SK-N-SH treated with all-trans-retinoic acid at 6 μM for 48 hours (cell line): Measurements from ENCODE around the gene PSME2.

Experiments
- ATAC-seq: fragments of 200-7000 bp; cut with Tn5 transposase; 3 replicates; pipeline ENCODE4 v1.9.1; 2020; ENCODE audit warnings: mild to moderate bottlenecking, moderate library complexity
- BACH2 ChIP-seq: fragments of 250-450 bp; sonication (Bioruptor Pico); IDR thresholded peaks from 2 replicates; pipeline ENCODE4 v1.9.0; 2021; ENCODE audit warnings: mild to moderate bottlenecking, borderline replicate concordance
- CSDC2 ChIP-seq: fragments of 250-450 bp; sonication (Bioruptor Pico); IDR thresholded peaks from 2 replicates; pipeline ENCODE4 v1.5.0; 2020; ENCODE audit warnings: mild to moderate bottlenecking, moderate library complexity
- CSRNP3 ChIP-seq: fragments of 250-450 bp; sonication (Bioruptor Pico); IDR thresholded peaks from 2 replicates; pipeline ENCODE4 v1.5.1; 2021; ENCODE audit warnings: mild to moderate bottlenecking, moderate library complexity
- ESRRG ChIP-seq: fragments of 250-450 bp; sonication (Bioruptor Pico); IDR thresholded peaks from 2 replicates; pipeline ENCODE4 v1.6.1; 2021; ENCODE audit warnings: mild to moderate bottlenecking
- ISL1 ChIP-seq: fragments of 250-450 bp; sonication (Bioruptor Pico); IDR thresholded peaks from 2 replicates; pipeline ENCODE4 v2.1.2; 2022; ENCODE audit warnings: mild to moderate bottlenecking, moderate library complexity
- OSR1 ChIP-seq: fragments of 250-450 bp; sonication (Bioruptor Pico); IDR thresholded peaks from 2 replicates; pipeline ENCODE4 v1.8.0; 2022; ENCODE audit warnings: moderate library complexity, mild to moderate bottlenecking, inconsistent platforms
- POU6F1 ChIP-seq: fragments of 250-450 bp; sonication (Bioruptor Pico); IDR thresholded peaks from 2 replicates; pipeline ENCODE4 v1.8.0; 2021; ENCODE audit warnings: low read depth, mild to moderate bottlenecking, moderate library complexity, borderline replicate concordance
- RARB ChIP-seq: fragments of 250-450 bp; sonication (Bioruptor Pico); IDR thresholded peaks from 2 replicates; pipeline ENCODE4 v1.8.0; 2021; ENCODE audit warnings: mild to moderate bottlenecking, moderate library complexity
- SNAI2 ChIP-seq: fragments of 250-450 bp; sonication (Bioruptor Pico); IDR thresholded peaks from 2 replicates; pipeline ENCODE4 v1.5.0; 2020; ENCODE audit warnings: mild to moderate bottlenecking, moderate library complexity
- TOX ChIP-seq: fragments of 250-450 bp; sonication (Bioruptor Pico); IDR thresholded peaks from 2 replicates; pipeline ENCODE4 v1.8.0; 2021; ENCODE audit warnings: mild to moderate bottlenecking, moderate library complexity, borderline replicate concordance
- TSHZ2 ChIP-seq: fragments of 250-450 bp; sonication (Bioruptor Pico); IDR thresholded peaks from 2 replicates; pipeline ENCODE4 v1.5.0; 2020; ENCODE audit warnings: mild to moderate bottlenecking, moderate library complexity
- ZC3H10 ChIP-seq: fragments of 250-450 bp; sonication (Bioruptor Pico); IDR thresholded peaks from 2 replicates; pipeline ENCODE4 v1.5.1; 2021; ENCODE audit warnings: mild to moderate bottlenecking, moderate library complexity
- ZFP3 ChIP-seq: fragments of 250-450 bp; sonication (Bioruptor Pico); IDR thresholded peaks from 2 replicates; pipeline ENCODE4 v1.5.0; 2020; ENCODE audit warnings: mild to moderate bottlenecking, moderate library complexity
- ZNF565 ChIP-seq: fragments of 450-650 bp; formaldehyde crosslinking; conservative IDR thresholded peaks from 2 replicates; pipeline ENCODE4 v1.5.0; 2020; ENCODE audit warnings: low read depth, mild to moderate bottlenecking, moderate library complexity
- ZNF70 ChIP-seq: fragments of 450-650 bp; formaldehyde crosslinking; IDR thresholded peaks from 2 replicates; pipeline ENCODE4 v1.5.0; 2020; ENCODE audit warnings: mild to moderate bottlenecking, moderate library complexity
- ZNF8 ChIP-seq: fragments of 450-650 bp; formaldehyde crosslinking; IDR thresholded peaks from 2 replicates; pipeline ENCODE4 v1.5.0; 2020; ENCODE audit warnings: mild to moderate bottlenecking, moderate library complexity
- TF ChIP-seq, protein P1 (sequence below): fragments of 250-450 bp; sonication (Bioruptor Pico); IDR thresholded peaks from 2 replicates; pipeline ENCODE4 v1.8.0; 2020; ENCODE audit warnings: mild to moderate bottlenecking, moderate library complexity, borderline replicate concordance

Gene PSME2

DNA sequence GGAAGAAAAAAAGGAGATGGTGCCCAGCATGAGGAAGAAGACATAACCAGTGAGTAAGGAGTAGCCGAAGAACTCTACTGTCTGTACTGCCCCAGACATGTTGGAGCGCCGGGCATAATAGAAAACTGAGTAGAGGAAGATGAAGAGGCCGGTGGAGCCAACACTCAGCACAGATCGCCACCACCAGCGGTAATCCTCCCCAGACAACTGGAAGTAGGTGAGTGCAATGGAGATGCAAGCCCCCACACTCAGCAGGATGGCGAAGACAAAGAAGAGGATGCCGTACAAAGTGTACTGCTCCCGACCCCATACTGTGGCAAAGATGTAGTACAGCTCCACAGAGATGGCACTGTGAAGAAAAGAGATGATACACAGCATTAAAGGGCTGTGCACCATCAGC lies 43.0 kb upstream of the PSME2 start:
- TF ChIP-seq TOX (no peak), ZNF565 (CRISPR knock-in tag) (no peak), RARB (no peak), CSDC2 (CRISPR knock-in tag) (no peak), SNAI2 (no peak), CSRNP3 (CRISPR knock-in tag) (no peak), ZFP3 (CRISPR knock-in tag) (no peak), ESRRG (CRISPR knock-in tag) (no peak), POU6F1 (CRISPR knock-in tag) (no peak)
- TF ChIP-seq, protein P1, sequence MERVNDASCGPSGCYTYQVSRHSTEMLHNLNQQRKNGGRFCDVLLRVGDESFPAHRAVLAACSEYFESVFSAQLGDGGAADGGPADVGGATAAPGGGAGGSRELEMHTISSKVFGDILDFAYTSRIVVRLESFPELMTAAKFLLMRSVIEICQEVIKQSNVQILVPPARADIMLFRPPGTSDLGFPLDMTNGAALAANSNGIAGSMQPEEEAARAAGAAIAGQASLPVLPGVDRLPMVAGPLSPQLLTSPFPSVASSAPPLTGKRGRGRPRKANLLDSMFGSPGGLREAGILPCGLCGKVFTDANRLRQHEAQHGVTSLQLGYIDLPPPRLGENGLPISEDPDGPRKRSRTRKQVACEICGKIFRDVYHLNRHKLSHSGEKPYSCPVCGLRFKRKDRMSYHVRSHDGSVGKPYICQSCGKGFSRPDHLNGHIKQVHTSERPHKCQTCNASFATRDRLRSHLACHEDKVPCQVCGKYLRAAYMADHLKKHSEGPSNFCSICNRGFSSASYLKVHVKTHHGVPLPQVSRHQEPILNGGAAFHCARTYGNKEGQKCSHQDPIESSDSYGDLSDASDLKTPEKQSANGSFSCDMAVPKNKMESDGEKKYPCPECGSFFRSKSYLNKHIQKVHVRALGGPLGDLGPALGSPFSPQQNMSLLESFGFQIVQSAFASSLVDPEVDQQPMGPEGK (CRISPR knock-in tag): no peak
- no peak for ATAC-seq

GRCh38 chr14:24189059-24189375 lies 42.6 kb upstream of the PSME2 start:
- TF ChIP-seq ZC3H10 (CRISPR knock-in tag) (no peak), ESRRG (CRISPR knock-in tag) (no peak), OSR1 (no peak), RARB (no peak), TOX (no peak), ZNF565 (CRISPR knock-in tag) (no peak), BACH2 (CRISPR knock-in tag) (no peak), SNAI2 (no peak)
- TF ChIP-seq, protein P1 (CRISPR knock-in tag): no peak
- no peak for ATAC-seq

DNA sequence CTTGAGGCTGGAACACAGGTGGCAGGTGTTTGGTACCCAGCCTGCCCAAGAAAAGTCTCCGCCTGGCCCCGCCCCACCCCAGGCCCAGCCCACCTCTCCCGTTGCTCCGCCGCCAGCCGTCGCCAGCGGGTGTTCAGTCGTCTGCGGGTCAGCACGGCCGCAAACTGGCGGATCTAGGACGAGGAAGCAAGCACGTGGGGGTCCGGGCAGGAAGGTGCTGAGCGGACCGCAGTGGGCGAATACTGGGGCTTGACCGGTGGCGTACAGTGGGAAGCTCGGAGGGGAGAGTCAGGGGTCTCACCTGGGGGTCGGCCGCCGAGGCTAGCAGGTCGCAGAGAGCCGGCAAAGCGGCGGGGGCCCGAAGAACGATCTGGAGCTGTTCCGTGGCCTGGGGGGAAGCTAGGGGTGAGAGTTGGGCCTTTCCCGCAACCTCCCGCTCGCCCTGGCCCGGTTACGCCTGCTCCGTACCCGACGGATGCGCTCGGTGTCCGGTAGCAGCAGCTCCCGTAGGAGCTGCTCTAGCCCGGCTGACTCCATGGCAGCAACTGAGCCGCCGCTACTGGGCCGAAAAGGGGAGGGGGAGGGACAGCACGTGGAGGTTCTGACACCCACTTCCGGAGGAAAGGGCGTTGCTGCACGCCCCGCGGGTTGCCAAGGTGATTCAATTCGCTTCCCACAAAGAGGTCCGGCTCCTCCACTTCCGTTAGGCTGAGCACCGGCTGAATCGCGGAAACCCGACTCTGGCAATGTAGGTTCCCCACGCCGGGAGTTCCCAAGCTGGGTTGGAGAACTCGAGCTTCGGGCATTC lies 42.0 kb upstream of the PSME2 start, which contains the start of gene IPO4:
Gene IPO4 (minus strand): TSS at position 566 of the 808 bp plus-strand sequence. CDS start 29 bp downstream, at position 537.
- TF ChIP-seq ISL1 (CRISPR knock-in tag) (no peak), ZNF8 (0 out of 2 replicates have a peak, but pooled peaks have one; percentile 16)
- TF ChIP-seq, all 23 proteins: peak for 1

DNA sequence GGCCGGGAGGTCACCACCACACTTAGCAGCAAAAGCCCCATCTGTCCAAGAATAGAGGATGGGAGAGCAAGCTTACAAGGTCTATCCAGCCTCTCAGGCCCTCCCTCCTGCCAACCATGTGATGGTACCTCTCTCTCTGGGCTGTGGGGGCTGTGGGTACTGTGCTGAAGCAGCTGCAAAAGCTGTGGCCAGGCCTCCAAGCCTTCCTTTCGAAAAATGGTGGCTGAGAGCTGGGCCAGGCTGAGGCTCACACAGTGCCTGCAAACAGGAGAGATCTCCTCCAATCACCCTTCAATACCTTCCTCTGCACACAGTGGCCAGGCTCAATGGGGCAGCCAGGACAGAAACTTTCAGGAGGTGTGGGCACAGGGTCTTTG lies 41.1 kb upstream of the PSME2 start:
- TF ChIP-seq ISL1 (CRISPR knock-in tag) (no peak), SNAI2 (no peak), BACH2 (CRISPR knock-in tag) (no peak), ZNF565 (CRISPR knock-in tag) (no peak), POU6F1 (CRISPR knock-in tag) (no peak), TSHZ2 (CRISPR knock-in tag) (no peak), CSRNP3 (CRISPR knock-in tag) (no peak), TOX (no peak), ZNF8 (no peak), ZNF70 (CRISPR knock-in tag) (no peak), RARB (no peak), OSR1 (no peak)
- ATAC-seq: no peak

More for the DNA sequence above, 42.0 kb upstream of the PSME2 start, which contains the start of gene IPO4:
- peak; percentile 92 for ATAC-seq
